ENCODE data around the gene USP25.
A peak's percentile ranks its signal among the peaks of the same experiment; 100 is the strongest.

The USP25 gene

DNA sequence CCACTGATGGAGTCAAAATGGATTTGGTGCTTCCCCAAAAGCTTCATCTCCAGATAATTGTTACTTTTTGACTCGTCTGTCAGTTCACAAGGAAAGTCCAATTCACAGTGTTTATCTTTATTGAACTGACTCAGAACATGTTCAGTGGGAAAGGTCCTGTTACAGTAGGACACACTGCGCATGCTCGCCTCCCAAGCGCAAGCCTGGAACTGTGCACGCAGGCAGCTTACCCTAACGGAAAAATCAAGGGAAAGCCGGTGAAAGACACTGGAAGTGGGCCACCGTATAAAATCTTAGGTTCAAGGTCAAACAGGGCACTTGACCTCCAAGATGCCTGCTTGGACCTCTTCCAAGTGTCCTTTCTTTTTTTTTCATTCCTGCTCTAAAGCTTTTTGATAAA lies 174.6 kb downstream of the USP25 start:
- Mint-ChIP-seq H3K27ac (no peak overlapping the region), H3K4me1 (no peaks in the 10 kb centered on the region), H3K4me3 (no peak overlapping the region), H3K27me3 (ENCODE audit: low read depth, poor library complexity) (peaks cover 3% of the 10 kb centered on the region), H3K9me3 (peaks cover 55% of the 10 kb centered on the region), H3K36me3 (ENCODE audit: low read depth) (peaks cover 36% of the 10 kb centered on the region)
- TF ChIP-seq, protein P1, sequence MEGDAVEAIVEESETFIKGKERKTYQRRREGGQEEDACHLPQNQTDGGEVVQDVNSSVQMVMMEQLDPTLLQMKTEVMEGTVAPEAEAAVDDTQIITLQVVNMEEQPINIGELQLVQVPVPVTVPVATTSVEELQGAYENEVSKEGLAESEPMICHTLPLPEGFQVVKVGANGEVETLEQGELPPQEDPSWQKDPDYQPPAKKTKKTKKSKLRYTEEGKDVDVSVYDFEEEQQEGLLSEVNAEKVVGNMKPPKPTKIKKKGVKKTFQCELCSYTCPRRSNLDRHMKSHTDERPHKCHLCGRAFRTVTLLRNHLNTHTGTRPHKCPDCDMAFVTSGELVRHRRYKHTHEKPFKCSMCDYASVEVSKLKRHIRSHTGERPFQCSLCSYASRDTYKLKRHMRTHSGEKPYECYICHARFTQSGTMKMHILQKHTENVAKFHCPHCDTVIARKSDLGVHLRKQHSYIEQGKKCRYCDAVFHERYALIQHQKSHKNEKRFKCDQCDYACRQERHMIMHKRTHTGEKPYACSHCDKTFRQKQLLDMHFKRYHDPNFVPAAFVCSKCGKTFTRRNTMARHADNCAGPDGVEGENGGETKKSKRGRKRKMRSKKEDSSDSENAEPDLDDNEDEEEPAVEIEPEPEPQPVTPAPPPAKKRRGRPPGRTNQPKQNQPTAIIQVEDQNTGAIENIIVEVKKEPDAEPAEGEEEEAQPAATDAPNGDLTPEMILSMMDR (IDR thresholded peaks at IDR 0.05), result no peak
- no peak for DNase-seq

DNA sequence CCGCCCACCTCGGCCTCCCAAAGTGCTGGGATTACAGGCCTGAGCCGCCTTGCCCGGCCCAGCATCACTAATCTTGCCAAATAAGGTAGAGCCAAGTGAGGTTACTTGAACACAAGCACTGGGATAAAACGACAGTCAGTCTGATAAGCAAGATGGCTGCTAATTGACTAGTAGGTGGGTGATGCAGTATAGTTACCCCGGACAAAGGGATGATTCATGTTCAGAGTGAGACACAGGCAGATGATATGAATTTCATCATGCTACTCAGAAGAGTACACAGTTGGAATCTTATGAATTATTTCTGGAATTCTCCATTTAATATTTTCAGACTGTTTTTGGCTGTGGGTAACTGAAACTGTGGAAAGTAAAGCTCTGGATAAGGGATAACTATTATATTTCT lies 178.4 kb downstream of the USP25 start:
- no peak overlapping the region for H3K27ac Mint-ChIP-seq

DNA sequence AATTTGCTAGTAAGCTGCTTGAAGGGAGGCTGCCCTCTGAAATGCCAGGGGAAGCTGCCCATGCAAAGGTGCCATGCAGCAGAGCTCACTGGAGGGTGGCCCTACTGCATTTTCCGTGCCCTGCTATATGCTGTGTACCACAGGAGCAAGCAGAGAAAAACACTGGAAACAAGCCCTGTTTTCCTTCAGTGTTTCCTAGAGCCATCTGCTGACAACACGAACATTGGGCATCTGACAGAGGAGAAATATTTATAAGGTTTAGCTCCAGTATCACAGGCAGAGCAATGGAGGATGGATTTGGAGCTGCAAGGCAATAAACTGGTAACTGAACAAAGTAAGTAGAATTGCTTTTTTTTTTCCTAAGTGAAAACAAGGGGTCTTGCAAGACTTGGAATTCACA lies 198.4 kb downstream of the USP25 start:
- H3K9me3 Mint-ChIP-seq, result peaks cover 22% of the 10 kb centered on the region
- peak overlapping the region; percentile 11 for H3K27ac Mint-ChIP-seq
- DNase-seq, result no peak
- peaks cover 20% of the 10 kb centered on the region for H3K4me1 Mint-ChIP-seq
- peaks cover 7% of the 10 kb centered on the region for H3K36me3 Mint-ChIP-seq (ENCODE audit: low read depth)
- TF ChIP-seq, protein P1 (IDR thresholded peaks at IDR 0.05), result no peak
- H3K27me3 Mint-ChIP-seq (ENCODE audit: low read depth, poor library complexity), result no peaks in the 10 kb centered on the region
- H3K4me3 Mint-ChIP-seq, result no peak overlapping the region

More for the DNA sequence above, 178.4 kb downstream of the USP25 start:
- no peak overlapping the region for H3K4me3 Mint-ChIP-seq
- peaks cover 42% of the 10 kb centered on the region for H3K9me3 Mint-ChIP-seq
- DNase-seq, result no peak
- peaks cover 11% of the 10 kb centered on the region for H3K36me3 Mint-ChIP-seq (ENCODE audit: low read depth)
- no peaks in the 10 kb centered on the region for H3K4me1 Mint-ChIP-seq
- no peaks in the 10 kb centered on the region for H3K27me3 Mint-ChIP-seq (ENCODE audit: low read depth, poor library complexity)
- TF ChIP-seq, protein P1 (IDR thresholded peaks at IDR 0.05), result no peak

DNA sequence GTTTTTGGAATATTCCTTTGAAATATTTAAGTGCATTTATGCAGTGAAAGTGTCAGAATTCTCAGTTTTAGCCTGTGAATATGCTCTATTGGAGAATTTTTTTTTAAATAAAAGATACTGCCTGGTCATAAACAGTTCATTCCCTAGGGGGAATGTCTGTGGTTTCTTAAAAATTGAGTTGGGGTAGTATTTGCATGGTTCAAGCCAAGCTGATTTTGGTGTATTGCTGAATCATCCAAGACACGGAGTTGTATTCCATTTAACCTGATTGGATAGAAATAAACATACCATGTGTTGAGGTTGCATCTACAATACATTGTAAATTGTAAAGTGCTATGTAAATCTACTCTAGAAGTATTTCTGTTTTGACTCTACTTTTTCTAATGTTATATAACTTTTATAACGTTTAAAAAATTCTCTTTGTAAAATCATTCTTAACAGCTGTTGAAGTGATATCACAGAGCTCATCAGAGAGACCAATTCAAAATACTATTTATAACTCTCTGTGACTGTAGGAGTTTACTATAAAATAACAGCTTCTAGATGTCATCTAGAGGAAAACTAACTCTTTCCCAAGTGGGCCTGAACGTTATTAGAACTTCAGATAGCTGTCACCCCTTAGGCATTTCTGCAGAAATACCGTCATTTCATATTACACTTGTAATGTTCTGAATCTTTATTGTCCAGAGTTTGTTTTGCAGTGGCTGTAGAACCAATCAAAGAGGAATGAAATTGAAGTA lies 199.1 kb downstream of the USP25 start:
- DNase-seq, result no peak
- no peak overlapping the region for H3K4me3 Mint-ChIP-seq
- H3K9me3 Mint-ChIP-seq, result peaks cover 22% of the 10 kb centered on the region
- no peaks in the 10 kb centered on the region for H3K27me3 Mint-ChIP-seq (ENCODE audit: low read depth, poor library complexity)
- H3K36me3 Mint-ChIP-seq (ENCODE audit: low read depth), result peaks cover 7% of the 10 kb centered on the region
- peaks cover 24% of the 10 kb centered on the region for H3K4me1 Mint-ChIP-seq
- TF ChIP-seq, protein P1 (IDR thresholded peaks at IDR 0.05), result no peak
- no peak overlapping the region for H3K27ac Mint-ChIP-seq

DNA sequence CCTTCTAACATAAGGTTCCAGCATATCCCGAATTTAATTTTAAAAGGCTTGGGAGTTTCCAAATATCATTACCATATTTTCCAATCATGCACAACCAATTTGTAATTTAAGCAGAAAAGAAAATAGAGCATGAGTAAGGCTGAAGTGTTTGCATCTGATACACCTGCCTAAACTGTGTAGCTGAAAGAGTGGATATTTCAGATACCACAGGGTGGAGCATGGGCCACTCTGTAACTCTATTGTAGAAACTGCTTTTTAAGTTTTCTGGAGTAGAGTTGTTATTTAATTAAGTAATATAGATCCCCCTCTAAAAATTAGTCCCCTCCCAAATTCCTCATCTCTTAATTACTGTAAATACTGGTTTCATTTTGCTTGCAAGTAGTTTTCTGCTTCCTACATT lies 199.8 kb downstream of the USP25 start:
- peaks cover 5% of the 10 kb centered on the region for H3K36me3 Mint-ChIP-seq (ENCODE audit: low read depth)
- TF ChIP-seq, protein P1 (IDR thresholded peaks at IDR 0.05), result no peak
- no peak overlapping the region for H3K27ac Mint-ChIP-seq
- H3K4me3 Mint-ChIP-seq, result no peak overlapping the region
- H3K4me1 Mint-ChIP-seq, result peaks cover 24% of the 10 kb centered on the region
- peaks cover 20% of the 10 kb centered on the region for H3K9me3 Mint-ChIP-seq
- no peaks in the 10 kb centered on the region for H3K27me3 Mint-ChIP-seq (ENCODE audit: low read depth, poor library complexity)
- no peak for DNase-seq

Data from nephron progenitor cell (in vitro differentiated cells).